ENCODE data around the gene POU6F2.
"Not testable (repeated sequence)": the region's sequence is repeated elsewhere in the genome, so short reads cannot be mapped to it uniquely, and the experiment has no call there.

The POU6F2 gene

GRCh38 chr7:38992203-38992602 lies 14.5 kb downstream of the POU6F2 start:
- Histone ChIP-seq H3K9ac (ENCODE audit: low read length in 2 of 2) (no peak overlapping the region), H3K4me1 (ENCODE audit: control insufficient read depth, insufficient read depth, low read length) (no peaks in the 10 kb centered on the region), H3K9me3 (ENCODE audit: control insufficient read depth in 2 of 2, low read length in 2 of 2) (no peaks in the 10 kb centered on the region), H3K36me3 (ENCODE audit: control insufficient read depth in 2 of 2, insufficient read depth in 2 of 2, low read length in 2 of 2) (no peaks in the 10 kb centered on the region), H3K4me3 (ENCODE audit: low read length in 2 of 2) (no peak overlapping the region), H3K27me3 (ENCODE audit: control insufficient read depth in 1 of 2, insufficient read depth in 2 of 2, low read length in 2 of 2) (no peaks in the 10 kb centered on the region), H3K27ac (ENCODE audit: low read length) (no peak overlapping the region)

- H3K27me3 ChIP-seq (ENCODE audit: control insufficient read depth in 1 of 2, insufficient read depth in 2 of 2, low read length in 2 of 2): no peaks in the 10 kb centered on the region
- no peak overlapping the region for H3K9ac ChIP-seq (ENCODE audit: low read length in 2 of 2)
- no peak overlapping the region for H3K27ac ChIP-seq (ENCODE audit: low read length)
- H3K36me3 ChIP-seq (ENCODE audit: control insufficient read depth in 2 of 2, insufficient read depth in 2 of 2, low read length in 2 of 2): no peaks in the 10 kb centered on the region
- no peak overlapping the region for H3K4me3 ChIP-seq (ENCODE audit: low read length in 2 of 2)
- no peaks in the 10 kb centered on the region for H3K4me1 ChIP-seq (ENCODE audit: control insufficient read depth, insufficient read depth, low read length)
- no peaks in the 10 kb centered on the region for H3K9me3 ChIP-seq (ENCODE audit: control insufficient read depth in 2 of 2, low read length in 2 of 2)
Measured at GRCh38 chr7:39001595-39001994, 23.9 kb downstream of the POU6F2 start.

GRCh38 chr7:39002755-39003154 lies 25.0 kb downstream of the POU6F2 start:
- Histone ChIP-seq H3K4me3 (ENCODE audit: low read length in 2 of 2) (no peak overlapping the region), H3K4me1 (ENCODE audit: control insufficient read depth, insufficient read depth, low read length) (no peaks in the 10 kb centered on the region), H3K27me3 (ENCODE audit: control insufficient read depth in 1 of 2, insufficient read depth in 2 of 2, low read length in 2 of 2) (no peaks in the 10 kb centered on the region), H3K36me3 (ENCODE audit: control insufficient read depth in 2 of 2, insufficient read depth in 2 of 2, low read length in 2 of 2) (no peaks in the 10 kb centered on the region), H3K27ac (ENCODE audit: low read length) (no peak overlapping the region), H3K9me3 (ENCODE audit: control insufficient read depth in 2 of 2, low read length in 2 of 2) (no peaks in the 10 kb centered on the region), H3K9ac (ENCODE audit: low read length in 2 of 2) (no peak overlapping the region)

- Histone ChIP-seq H3K27me3 (ENCODE audit: control insufficient read depth in 1 of 2, insufficient read depth in 2 of 2, low read length in 2 of 2) (no peaks in the 10 kb centered on the region), H3K36me3 (ENCODE audit: control insufficient read depth in 2 of 2, insufficient read depth in 2 of 2, low read length in 2 of 2) (no peaks in the 10 kb centered on the region), H3K27ac (ENCODE audit: low read length) (no peak overlapping the region), H3K4me1 (ENCODE audit: control insufficient read depth, insufficient read depth, low read length) (no peaks in the 10 kb centered on the region), H3K9ac (ENCODE audit: low read length in 2 of 2) (no peak overlapping the region), H3K4me3 (ENCODE audit: low read length in 2 of 2) (no peak overlapping the region), H3K9me3 (ENCODE audit: control insufficient read depth in 2 of 2, low read length in 2 of 2) (no peaks in the 10 kb centered on the region)
Measured at GRCh38 chr7:39005036-39005435, 27.3 kb downstream of the POU6F2 start.

- Histone ChIP-seq H3K9ac (ENCODE audit: low read length in 2 of 2) (no peak overlapping the region), H3K36me3 (ENCODE audit: control insufficient read depth in 2 of 2, insufficient read depth in 2 of 2, low read length in 2 of 2) (no peaks in the 10 kb centered on the region), H3K4me3 (ENCODE audit: low read length in 2 of 2) (no peak overlapping the region), H3K27ac (ENCODE audit: low read length) (no peak overlapping the region), H3K27me3 (ENCODE audit: control insufficient read depth in 1 of 2, insufficient read depth in 2 of 2, low read length in 2 of 2) (no peaks in the 10 kb centered on the region), H3K4me1 (ENCODE audit: control insufficient read depth, insufficient read depth, low read length) (no peaks in the 10 kb centered on the region), H3K9me3 (ENCODE audit: control insufficient read depth in 2 of 2, low read length in 2 of 2) (no peaks in the 10 kb centered on the region)
Measured at GRCh38 chr7:39005461-39005860, 27.8 kb downstream of the POU6F2 start.

GRCh38 chr7:39013049-39013939 lies 35.6 kb downstream of the POU6F2 start:
- not testable (repeated sequence) for H3K27me3 ChIP-seq (ENCODE audit: control insufficient read depth in 1 of 2, insufficient read depth in 2 of 2, low read length in 2 of 2); H3K9me3 ChIP-seq (ENCODE audit: control insufficient read depth in 2 of 2, low read length in 2 of 2); H3K27ac ChIP-seq (ENCODE audit: low read length); H3K4me3 ChIP-seq (ENCODE audit: low read length in 2 of 2); H3K4me1 ChIP-seq (ENCODE audit: control insufficient read depth, insufficient read depth, low read length); H3K36me3 ChIP-seq (ENCODE audit: control insufficient read depth in 2 of 2, insufficient read depth in 2 of 2, low read length in 2 of 2); H3K9ac ChIP-seq (ENCODE audit: low read length in 2 of 2)

GRCh38 chr7:39016609-39017008 lies 38.9 kb downstream of the POU6F2 start:
- H3K36me3 ChIP-seq (ENCODE audit: control insufficient read depth in 2 of 2, insufficient read depth in 2 of 2, low read length in 2 of 2): no peaks in the 10 kb centered on the region
- no peaks in the 10 kb centered on the region for H3K27me3 ChIP-seq (ENCODE audit: control insufficient read depth in 1 of 2, insufficient read depth in 2 of 2, low read length in 2 of 2)
- H3K9me3 ChIP-seq (ENCODE audit: control insufficient read depth in 2 of 2, low read length in 2 of 2): no peaks in the 10 kb centered on the region
- no peaks in the 10 kb centered on the region for H3K4me1 ChIP-seq (ENCODE audit: control insufficient read depth, insufficient read depth, low read length)
- H3K27ac ChIP-seq (ENCODE audit: low read length): no peak overlapping the region
- H3K9ac ChIP-seq (ENCODE audit: low read length in 2 of 2): no peak overlapping the region
- H3K4me3 ChIP-seq (ENCODE audit: low read length in 2 of 2): no peak overlapping the region

GRCh38 chr7:39017369-39017915 lies 39.7 kb downstream of the POU6F2 start:
- no peaks in the 10 kb centered on the region for H3K27me3 ChIP-seq (ENCODE audit: control insufficient read depth in 1 of 2, insufficient read depth in 2 of 2, low read length in 2 of 2)

GRCh38 chr7:39022796-39023195 lies 45.1 kb downstream of the POU6F2 start:
- no peak overlapping the region for H3K4me3 ChIP-seq (ENCODE audit: low read length in 2 of 2)
- no peaks in the 10 kb centered on the region for H3K4me1 ChIP-seq (ENCODE audit: control insufficient read depth, insufficient read depth, low read length)
- H3K36me3 ChIP-seq (ENCODE audit: control insufficient read depth in 2 of 2, insufficient read depth in 2 of 2, low read length in 2 of 2): no peaks in the 10 kb centered on the region
- H3K9ac ChIP-seq (ENCODE audit: low read length in 2 of 2): no peak overlapping the region
- no peak overlapping the region for H3K27ac ChIP-seq (ENCODE audit: low read length)
- no peaks in the 10 kb centered on the region for H3K27me3 ChIP-seq (ENCODE audit: control insufficient read depth in 1 of 2, insufficient read depth in 2 of 2, low read length in 2 of 2)
- H3K9me3 ChIP-seq (ENCODE audit: control insufficient read depth in 2 of 2, low read length in 2 of 2): no peaks in the 10 kb centered on the region

More at GRCh38 chr7:39017369-39017915, 39.7 kb downstream of the POU6F2 start:
- H3K4me1 ChIP-seq (ENCODE audit: control insufficient read depth, insufficient read depth, low read length): no peaks in the 10 kb centered on the region
- no peaks in the 10 kb centered on the region for H3K36me3 ChIP-seq (ENCODE audit: control insufficient read depth in 2 of 2, insufficient read depth in 2 of 2, low read length in 2 of 2)
- H3K9ac ChIP-seq (ENCODE audit: low read length in 2 of 2): no peak overlapping the region
- H3K4me3 ChIP-seq (ENCODE audit: low read length in 2 of 2): no peak overlapping the region
- H3K9me3 ChIP-seq (ENCODE audit: control insufficient read depth in 2 of 2, low read length in 2 of 2): no peaks in the 10 kb centered on the region
- H3K27ac ChIP-seq (ENCODE audit: low read length): no peak overlapping the region

GRCh38 chr7:39027491-39027890 lies 49.8 kb downstream of the POU6F2 start:
- Histone ChIP-seq H3K27ac (ENCODE audit: low read length) (no peak overlapping the region), H3K9ac (ENCODE audit: low read length in 2 of 2) (no peak overlapping the region), H3K36me3 (ENCODE audit: control insufficient read depth in 2 of 2, insufficient read depth in 2 of 2, low read length in 2 of 2) (no peaks in the 10 kb centered on the region), H3K4me3 (ENCODE audit: low read length in 2 of 2) (no peak overlapping the region), H3K27me3 (ENCODE audit: control insufficient read depth in 1 of 2, insufficient read depth in 2 of 2, low read length in 2 of 2) (no peaks in the 10 kb centered on the region), H3K9me3 (ENCODE audit: control insufficient read depth in 2 of 2, low read length in 2 of 2) (no peaks in the 10 kb centered on the region), H3K4me1 (ENCODE audit: control insufficient read depth, insufficient read depth, low read length) (no peaks in the 10 kb centered on the region)
